HG02981 (cell line): ENCODE data around the gene AMN.

Experiments
- ATAC-seq: cut with Tn5 transposase; IDR thresholded peaks from one replicate; pipeline ENCODE4 v1.9.1; 2021; ENCODE audit warnings: mild to moderate bottlenecking, moderate library complexity; ENCODE audit not compliant: unreplicated experiment

Gene AMN

DNA sequence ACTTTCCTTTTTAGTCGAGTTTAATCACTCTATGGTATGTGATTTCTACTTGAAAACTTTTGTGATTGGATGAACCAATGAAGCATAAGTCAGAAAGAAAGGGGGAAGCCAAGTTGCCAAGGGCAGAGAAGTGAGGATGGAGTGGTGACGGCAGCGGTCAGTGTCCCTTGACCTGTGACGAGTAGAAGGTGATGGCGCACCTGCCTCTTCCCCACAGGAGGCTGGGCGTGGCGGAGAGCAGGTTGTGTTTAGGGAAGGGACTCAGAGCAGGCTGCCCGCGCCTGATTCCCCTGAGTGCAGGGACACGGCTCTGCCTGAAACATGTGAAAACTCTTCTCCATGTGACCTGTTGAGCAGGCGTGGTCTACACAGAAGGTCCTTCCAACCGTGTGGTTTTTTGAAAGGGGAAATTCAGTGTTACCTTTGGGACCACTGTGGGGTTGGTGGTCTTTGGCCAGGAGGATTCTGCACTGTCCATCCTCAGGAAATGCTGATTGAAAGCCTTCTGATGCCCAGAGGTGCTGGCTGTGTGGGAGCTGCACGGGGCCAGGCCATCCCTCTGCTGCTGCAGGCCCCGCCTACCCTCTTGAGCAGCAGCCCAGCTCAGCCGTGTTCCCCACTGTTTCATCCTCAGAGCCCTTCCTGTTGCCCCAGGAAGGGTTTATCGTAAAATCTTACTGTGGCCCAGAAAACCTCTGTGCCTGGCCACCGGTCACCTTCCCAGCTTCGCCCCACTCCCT is 23.5 kb upstream of the AMN start:
- ATAC-seq: no peak

- ATAC-seq: no peak
Observed at GRCh38 chr14:102899516-102899900, 23.0 kb upstream of the AMN start.

DNA sequence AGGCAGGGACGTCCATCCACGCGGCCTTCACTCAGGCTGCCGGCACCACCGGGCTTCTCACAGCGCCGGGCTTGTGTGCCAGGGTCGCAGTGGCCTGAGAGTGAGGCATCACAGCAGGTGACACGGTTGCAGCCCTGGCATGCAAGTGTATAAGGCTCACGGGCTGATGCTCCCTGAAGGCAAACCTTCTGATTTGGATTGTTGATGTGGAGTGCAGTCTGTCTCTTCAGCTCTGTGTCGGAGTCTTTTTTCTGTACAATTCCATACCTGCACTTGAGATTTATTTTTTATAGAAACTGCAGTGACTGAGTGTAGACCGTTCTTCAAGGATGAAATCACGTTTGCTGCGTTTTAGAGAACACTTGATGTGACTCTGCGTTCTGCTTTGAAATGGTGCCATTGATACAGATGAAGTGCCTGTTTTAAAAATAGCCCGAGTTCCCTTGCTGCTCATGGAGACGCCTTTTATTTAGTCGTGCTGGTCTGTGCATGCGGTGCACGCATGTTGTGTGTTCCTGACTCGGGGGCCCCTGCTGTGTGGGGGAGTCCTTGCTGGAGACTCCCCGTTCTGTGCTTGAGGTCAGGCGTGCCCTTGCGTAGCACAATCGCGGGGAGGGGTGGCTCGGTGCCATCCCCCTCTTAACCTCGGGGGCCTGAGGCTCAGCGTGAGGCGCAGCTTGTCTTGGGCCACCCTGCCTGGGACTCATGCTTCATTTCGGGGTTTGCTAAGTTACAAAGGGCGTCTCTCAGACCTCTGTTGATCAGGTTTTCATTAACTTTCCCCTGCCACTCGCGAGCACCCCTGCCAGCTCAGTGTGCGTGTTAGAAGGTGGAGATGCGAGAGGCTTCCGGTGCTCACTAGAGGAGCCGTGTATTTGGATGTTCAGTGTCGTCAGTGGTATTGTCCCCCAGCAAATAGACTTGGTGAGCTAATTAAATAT is 21.6 kb upstream of the AMN start:
- peak; percentile 54 for ATAC-seq

- peak; percentile 74 for ATAC-seq
Observed at GRCh38 chr14:102901633-102902032, 20.8 kb upstream of the AMN start.

- ATAC-seq: peak; percentile 9
Observed at GRCh38 chr14:102902086-102902485, 20.4 kb upstream of the AMN start.

GRCh38 chr14:102902523-102903247 is 19.8 kb upstream of the AMN start:
- ATAC-seq: no peak

DNA sequence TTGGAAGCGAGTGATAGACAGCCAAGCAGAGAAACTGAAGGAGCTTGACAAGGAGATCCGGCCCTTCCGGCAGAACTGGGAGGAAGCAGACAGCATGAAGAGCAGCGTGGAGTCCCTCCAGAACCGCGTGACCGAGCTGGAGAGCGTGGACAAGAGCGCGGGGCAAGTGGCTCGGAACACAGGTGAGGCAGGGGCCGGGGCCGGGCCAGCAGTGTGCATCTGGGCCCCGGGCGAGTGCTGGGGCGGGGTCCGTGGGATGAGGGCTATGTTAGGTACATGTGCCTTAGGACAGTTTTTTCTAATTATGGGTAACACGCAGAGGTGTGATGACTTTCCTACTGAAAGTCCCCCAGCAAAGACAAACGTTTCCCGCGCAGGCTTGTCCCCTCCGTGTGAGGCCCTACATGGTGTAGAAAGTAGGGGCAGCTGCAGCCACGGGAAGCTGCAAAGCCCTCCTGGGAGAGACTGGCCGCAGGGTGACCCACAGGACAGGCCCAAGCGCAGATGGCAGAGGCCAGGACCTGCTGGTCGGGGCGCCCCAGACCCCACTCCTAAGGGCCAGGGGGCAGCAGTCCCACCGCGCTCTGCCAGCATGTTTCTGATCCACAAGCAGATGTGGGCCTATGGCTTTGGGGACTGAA is 19.1 kb upstream of the AMN start:
- no peak for ATAC-seq

DNA sequence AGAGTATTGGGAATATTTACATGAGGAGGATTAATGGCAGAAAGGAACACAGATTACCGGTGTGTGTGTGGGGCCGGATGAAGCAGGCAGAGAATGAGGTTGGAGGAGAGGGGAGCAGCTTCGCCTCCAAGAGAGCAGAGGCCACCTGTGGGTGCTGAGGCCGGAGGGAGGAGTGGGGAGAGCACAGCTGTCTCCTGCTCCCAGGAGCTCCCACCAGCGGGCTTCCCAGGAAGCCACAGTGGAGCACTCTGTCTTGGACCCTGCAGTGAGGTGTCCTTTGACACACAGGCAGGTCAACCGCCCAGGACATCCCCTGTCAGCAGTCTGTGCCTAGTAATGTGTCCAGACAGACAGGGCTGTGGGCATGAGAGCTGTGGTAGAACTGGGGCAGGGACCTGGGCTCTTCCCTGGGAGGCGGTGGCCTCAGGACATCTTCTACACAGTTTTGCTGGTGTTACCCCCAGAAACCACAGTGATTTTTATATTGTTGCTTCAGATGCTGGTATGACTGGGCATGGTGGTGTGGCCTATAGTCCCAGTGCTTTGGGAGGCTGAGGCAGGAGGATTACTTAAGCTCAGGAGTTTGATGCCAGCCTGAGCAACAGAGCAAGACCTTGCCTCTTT is 18.5 kb upstream of the AMN start:
- no peak for ATAC-seq

DNA sequence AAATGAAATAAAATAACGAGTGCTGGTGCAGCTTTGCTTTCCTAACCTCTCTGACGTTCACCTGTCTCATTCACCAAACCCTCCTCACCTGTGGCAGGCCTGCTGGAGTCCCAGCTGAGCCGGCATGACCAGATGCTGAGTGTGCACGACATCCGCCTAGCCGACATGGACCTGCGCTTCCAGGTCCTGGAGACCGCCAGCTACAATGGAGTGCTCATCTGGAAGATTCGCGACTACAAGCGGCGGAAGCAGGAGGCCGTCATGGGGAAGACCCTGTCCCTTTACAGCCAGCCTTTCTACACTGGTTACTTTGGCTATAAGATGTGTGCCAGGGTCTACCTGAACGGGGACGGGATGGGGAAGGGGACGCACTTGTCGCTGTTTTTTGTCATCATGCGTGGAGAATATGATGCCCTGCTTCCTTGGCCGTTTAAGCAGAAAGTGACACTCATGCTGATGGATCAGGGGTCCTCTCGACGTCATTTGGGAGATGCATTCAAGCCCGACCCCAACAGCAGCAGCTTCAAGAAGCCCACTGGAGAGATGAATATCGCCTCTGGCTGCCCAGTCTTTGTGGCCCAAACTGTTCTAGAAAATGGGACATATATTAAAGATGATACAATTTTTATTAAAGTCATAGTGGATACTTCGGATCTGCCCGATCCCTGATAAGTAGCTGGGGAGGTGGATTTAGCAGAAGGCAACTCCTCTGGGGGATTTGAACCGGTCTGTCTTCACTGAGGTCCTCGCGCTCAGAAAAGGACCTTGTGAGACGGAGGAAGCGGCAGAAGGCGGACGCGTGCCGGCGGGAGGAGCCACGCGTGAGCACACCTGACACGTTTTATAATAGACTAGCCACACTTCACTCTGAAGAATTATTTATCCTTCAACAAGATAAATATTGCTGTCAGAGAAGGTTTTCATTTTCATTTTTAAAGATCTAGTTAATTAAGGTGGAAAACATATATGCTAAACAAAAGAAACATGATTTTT is 17.1 kb upstream of the AMN start:
- no peak for ATAC-seq

DNA sequence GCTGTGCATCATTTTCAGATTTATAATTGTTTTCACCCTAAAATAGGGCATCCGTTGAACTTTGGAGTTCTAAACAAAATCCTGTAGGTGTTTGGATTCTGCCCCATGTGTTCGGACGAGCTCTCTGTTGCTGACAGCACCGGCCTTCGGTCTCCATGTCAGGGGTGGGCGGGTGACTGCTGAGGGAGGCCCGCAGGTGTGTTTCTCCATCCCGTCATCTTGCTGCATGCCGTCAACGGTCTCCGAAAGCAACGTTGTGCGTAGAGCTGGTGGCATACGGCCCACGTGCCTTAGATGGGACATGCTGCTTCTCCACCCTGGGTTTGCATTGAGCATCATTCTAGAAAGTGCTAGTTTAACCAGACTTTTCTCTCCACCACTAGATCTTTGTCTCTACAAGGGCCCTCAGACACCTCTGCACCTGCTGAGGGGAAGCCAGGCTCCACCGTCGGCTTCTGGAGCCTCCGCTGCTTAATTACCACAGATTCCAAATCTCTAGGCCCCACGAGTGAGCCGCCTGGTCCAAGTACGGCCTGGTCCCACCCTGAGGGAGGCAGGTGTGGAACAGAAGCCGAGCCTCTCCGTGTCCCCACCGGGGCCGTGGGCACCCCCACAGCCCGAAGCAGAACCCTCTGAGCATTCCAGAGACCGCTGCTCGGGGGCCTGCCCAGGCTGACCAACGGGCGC is 15.7 kb upstream of the AMN start:
- no peak for ATAC-seq

GRCh38 chr14:102907303-102907844 is 15.1 kb upstream of the AMN start:
- ATAC-seq: no peak

DNA sequence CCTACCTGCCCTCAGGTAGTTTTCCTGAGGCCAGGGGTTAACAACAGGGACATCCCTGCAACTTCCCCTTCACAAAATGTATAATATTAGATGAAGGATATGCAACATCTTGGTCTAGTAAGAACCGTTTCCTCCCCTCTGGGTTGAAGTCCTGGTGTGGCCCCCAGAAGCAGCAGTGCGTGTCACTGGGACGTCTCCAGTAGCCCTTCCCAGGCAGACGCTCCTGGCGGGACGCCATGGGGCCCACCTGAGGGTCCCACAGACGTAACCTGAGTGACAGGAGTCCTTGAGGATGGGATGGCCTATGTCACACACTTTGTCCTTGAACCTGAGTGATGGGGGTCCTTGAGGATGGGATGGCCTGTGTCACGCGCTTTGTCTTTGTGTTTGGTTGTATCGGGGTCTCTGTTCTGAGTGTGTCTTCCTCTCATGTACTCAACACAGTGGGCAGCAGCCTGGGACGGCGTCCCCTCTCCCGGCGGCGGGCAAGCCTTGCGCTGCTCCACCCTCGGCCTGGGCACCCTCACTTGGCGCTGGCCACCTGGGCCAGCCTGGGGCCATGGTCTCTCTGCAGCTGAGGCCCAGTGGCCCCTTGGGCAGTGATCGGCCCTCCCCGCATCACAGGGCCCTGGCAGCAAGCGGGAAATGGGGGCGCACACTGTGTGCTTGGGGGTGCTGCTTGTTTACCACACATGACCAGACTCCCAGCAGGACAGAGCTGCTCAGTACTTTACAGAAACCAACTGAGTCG is 14.3 kb upstream of the AMN start:
- no peak for ATAC-seq

DNA sequence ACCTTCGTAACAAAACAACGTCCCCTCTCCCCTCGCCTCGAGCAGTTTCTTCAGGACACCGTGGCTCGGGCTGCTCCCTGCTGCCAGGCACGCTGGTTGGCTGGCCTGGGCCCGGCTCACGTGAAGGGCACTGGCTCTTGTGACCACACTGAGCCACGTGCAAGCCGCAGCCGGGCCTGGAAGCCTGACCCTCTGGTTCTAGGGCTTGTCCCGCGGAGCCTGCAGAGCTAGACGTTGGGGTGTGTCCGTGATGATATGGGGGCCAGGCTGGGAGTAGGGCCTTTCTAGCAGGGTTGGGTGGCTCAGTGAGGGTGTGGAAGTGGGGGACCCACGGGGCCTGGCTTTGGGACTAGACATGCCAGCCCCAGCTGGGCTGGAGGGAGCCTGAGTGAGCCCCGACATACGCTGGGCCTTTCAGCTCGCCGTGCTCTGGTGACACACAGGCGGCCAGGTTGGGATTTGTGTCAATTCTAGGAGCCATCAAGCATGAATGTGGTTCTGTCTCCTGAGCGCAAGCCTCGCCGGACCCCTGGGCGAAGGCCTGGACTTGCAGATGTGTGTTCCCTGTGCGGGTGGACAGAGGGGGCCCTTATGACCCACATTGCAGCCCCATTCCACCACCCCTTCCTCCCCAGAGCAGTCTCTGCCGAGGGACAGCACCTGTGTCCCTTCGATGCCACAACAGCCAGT is 13.6 kb upstream of the AMN start:
- ATAC-seq: no peak

- no peak for ATAC-seq
Observed at GRCh38 chr14:102909462-102909861, 13.0 kb upstream of the AMN start.

DNA sequence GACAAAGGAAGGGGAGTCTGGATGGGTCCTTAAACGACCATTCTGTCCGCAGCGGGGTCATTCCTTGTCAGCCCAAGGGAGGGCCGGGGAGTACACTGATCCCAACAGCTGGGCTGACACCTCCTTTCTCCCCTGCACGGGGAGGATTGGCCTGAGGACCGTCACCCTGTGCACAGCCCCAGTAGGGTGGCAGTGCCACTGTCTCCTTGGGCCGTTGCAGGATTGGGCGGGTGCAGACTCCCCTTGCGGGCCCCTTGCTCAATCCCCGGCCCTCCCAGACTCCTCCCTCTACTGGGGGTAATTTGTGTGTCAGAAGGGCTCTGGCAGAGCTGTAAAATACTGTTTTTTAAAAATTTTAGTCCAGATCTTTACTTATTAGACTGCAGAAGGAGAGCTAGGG is 12.6 kb upstream of the AMN start:
- no peak for ATAC-seq

- ATAC-seq: no peak
Observed at GRCh38 chr14:102910442-102910841, 12.0 kb upstream of the AMN start.

DNA sequence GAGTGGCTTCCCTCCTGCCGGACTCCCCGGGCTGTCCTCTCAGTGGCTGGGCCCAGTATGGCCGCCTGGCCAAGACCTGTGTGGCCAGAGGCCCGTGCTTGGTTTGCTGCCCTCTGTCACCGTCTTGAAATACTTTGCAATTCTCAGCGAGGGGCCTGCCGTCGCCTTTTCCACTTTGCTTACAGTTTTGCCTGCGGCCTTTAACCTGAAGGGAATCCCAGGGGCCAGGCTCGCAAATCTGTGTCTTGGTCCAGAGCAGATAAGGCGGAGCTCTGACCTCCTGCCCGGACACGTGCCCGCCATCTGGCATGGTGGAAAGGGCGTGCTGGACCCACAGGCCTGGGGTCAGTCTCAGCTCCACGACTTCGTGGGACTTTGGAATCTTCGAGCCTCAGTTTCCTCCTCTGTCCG is 10.9 kb upstream of the AMN start:
- ATAC-seq: no peak
